Erythroblast (primary cell): ENCODE data around the gene ADARB2.

Experiments
- GATA1 ChIP-seq: IDR thresholded peaks from 2 replicates; pipeline ENCODE4 v1.6.1; 2011; ENCODE audit warnings: low read depth, mild to moderate bottlenecking, control low read depth, low read length, moderate library complexity
- POLR2A ChIP-seq: IDR thresholded peaks from 2 replicates; pipeline ENCODE4 v1.6.1; 2011; ENCODE audit warnings: mild to moderate bottlenecking, low read length

- TF ChIP-seq POLR2A (no peak), GATA1 (no peak)
Measured at GRCh38 chr10:1495915-1496517, 241.3 kb downstream of the ADARB2 start.
